GM18520 (cell line): Measurements from ENCODE around the gene EPB41L5.
"Not testable (repeated sequence)": the region's sequence is repeated elsewhere in the genome, so short reads cannot be mapped to it uniquely, and the experiment has no call there.

Source experiments
- ATAC-seq: cut with Tn5 transposase; IDR thresholded peaks from one replicate; pipeline ENCODE4 v1.9.1; 2021; ENCODE audit not compliant: unreplicated experiment

The EPB41L5 gene

GRCh38 chr2:120094795-120095194 lies 81.9 kb downstream of the EPB41L5 start:
- ATAC-seq, result no peak

- ATAC-seq, result no peak
Measured at GRCh38 chr2:120100627-120101026, 87.8 kb downstream of the EPB41L5 start.

GRCh38 chr2:120103723-120104467 lies 91.0 kb downstream of the EPB41L5 start:
- no peak for ATAC-seq

- ATAC-seq, result no peak
Measured at GRCh38 chr2:120104772-120105171, 91.9 kb downstream of the EPB41L5 start.

- peak; percentile 67 for ATAC-seq
Measured at GRCh38 chr2:120105360-120105759, 92.5 kb downstream of the EPB41L5 start.

- no peak for ATAC-seq
Measured at GRCh38 chr2:120108049-120108448, 95.2 kb downstream of the EPB41L5 start.

- no peak for ATAC-seq
Measured at GRCh38 chr2:120108749-120109148, 95.9 kb downstream of the EPB41L5 start.

- no peak for ATAC-seq
Measured at GRCh38 chr2:120109186-120110061, 96.5 kb downstream of the EPB41L5 start.

GRCh38 chr2:120110062-120110362 lies 97.1 kb downstream of the EPB41L5 start:
- ATAC-seq, result no peak

GRCh38 chr2:120110507-120110906 lies 97.6 kb downstream of the EPB41L5 start:
- no peak for ATAC-seq

- ATAC-seq, result no peak
Measured at GRCh38 chr2:120111193-120111592, 98.3 kb downstream of the EPB41L5 start.

GRCh38 chr2:120118018-120118417 lies 105.1 kb downstream of the EPB41L5 start:
- ATAC-seq, result no peak

GRCh38 chr2:120118471-120118870 lies 105.6 kb downstream of the EPB41L5 start:
- ATAC-seq, result no peak

GRCh38 chr2:120121337-120121736 lies 108.5 kb downstream of the EPB41L5 start:
- not testable (repeated sequence) for ATAC-seq

- no peak for ATAC-seq
Measured at GRCh38 chr2:120123090-120123489, 110.2 kb downstream of the EPB41L5 start.

- ATAC-seq, result no peak
Measured at GRCh38 chr2:120125195-120125594, 112.3 kb downstream of the EPB41L5 start.

- no peak for ATAC-seq
Measured at GRCh38 chr2:120128216-120128615, 115.3 kb downstream of the EPB41L5 start.

- no peak for ATAC-seq
Measured at GRCh38 chr2:120132190-120132589, 119.3 kb downstream of the EPB41L5 start.

GRCh38 chr2:120132691-120133090 lies 119.8 kb downstream of the EPB41L5 start:
- ATAC-seq, result no peak

- ATAC-seq, result no peak
Measured at GRCh38 chr2:120133572-120134244, 120.8 kb downstream of the EPB41L5 start.

- ATAC-seq, result no peak
Measured at GRCh38 chr2:120134263-120134662, 121.4 kb downstream of the EPB41L5 start.

GRCh38 chr2:120135013-120135412 lies 122.1 kb downstream of the EPB41L5 start:
- ATAC-seq, result not testable (repeated sequence)
